Smooth muscle cell (in vitro differentiated cells): ENCODE measurements around the gene NTM. TPM values are rescaled to one million over a fixed set of nuclear protein-coding genes. Genes with fewer than 3 reads are reported as not detected.

Source experiments
- DNase-seq: peaks from one replicate; lab custom pipeline; 2025; ENCODE audit not compliant: unreplicated experiment; lab: John Stamatoyannopoulos, UW
- H2AFZ ChIP-seq: fragments of 200-600 bp; sonication (generic); 2 replicates; pipeline ENCODE4 v1.6.0; 2016; ENCODE audit warnings: antibody characterized with exemption, low read depth, mild to moderate bottlenecking
- H3F3A ChIP-seq: fragments of 200-600 bp; sonication (generic); 2 replicates; pipeline ENCODE4 v1.6.0; 2017; ENCODE audit warnings: antibody characterized with exemption, low read depth
- H3K27ac ChIP-seq: fragments of 200-600 bp; sonication (generic); 2 replicates; pipeline ENCODE4 v1.5.1; 2016; ENCODE audit warnings: low read depth, mild to moderate bottlenecking
- H3K27me3 ChIP-seq: fragments of 200-600 bp; sonication (generic); 2 replicates; pipeline ENCODE4 v1.6.1; 2016; ENCODE audit warnings: low read depth, mild to moderate bottlenecking
- H3K36me3 ChIP-seq: fragments of 200-600 bp; sonication (generic); 2 replicates; pipeline ENCODE4 v1.5.1; 2016; ENCODE audit warnings: low read depth
- H3K4me1 ChIP-seq: fragments of 200-600 bp; sonication (generic); 2 replicates; pipeline ENCODE4 v1.5.1; 2016; ENCODE audit warnings: low read depth
- H3K4me2 ChIP-seq: fragments of 200-600 bp; sonication (generic); 2 replicates; pipeline ENCODE4 v1.6.0; 2016; ENCODE audit warnings: mild to moderate bottlenecking
- H3K4me3 ChIP-seq: fragments of 200-600 bp; sonication (generic); 2 replicates; pipeline ENCODE4 v1.5.1; 2016; ENCODE audit warnings: mild to moderate bottlenecking
- H3K79me2 ChIP-seq: fragments of 200-600 bp; sonication (generic); 2 replicates; pipeline ENCODE4 v1.6.0; 2016; ENCODE audit warnings: low read depth, mild to moderate bottlenecking
- H3K9ac ChIP-seq: fragments of 200-600 bp; sonication (generic); 2 replicates; pipeline ENCODE4 v1.6.0; 2016; ENCODE audit warnings: low read depth
- H3K9me3 ChIP-seq: fragments of 200-600 bp; sonication (generic); replicated peaks from 2 replicates; pipeline ENCODE4 v1.5.1; 2016; ENCODE audit warnings: low read depth
- H4K20me1 ChIP-seq: fragments of 200-600 bp; sonication (generic); 2 replicates; pipeline ENCODE4 v1.6.0; 2016; ENCODE audit warnings: low read depth
- CTCF ChIP-seq: fragments of 200-600 bp; sonication (generic); IDR thresholded peaks from 2 replicates; pipeline ENCODE4 v1.5.1; 2017; ENCODE audit warnings: borderline replicate concordance, mild to moderate bottlenecking, antibody characterized with exemption; ENCODE audit not compliant: insufficient read depth, poor library complexity, severe bottlenecking
- whole genome bisulfite sequencing: methylation state at CpG from one replicate; pipeline ENCODE4 v1.1.7; 2016; ENCODE audit warnings: low lambda C conversion rate; 5-methylcytosine and 5-hydroxymethylcytosine counted together
- polyA plus RNA-seq: library from polyadenylated mRNA; unstranded; fragments of >200 nt; fragmentation: Nextera tagmentation; extraction: Ambion mirVana; gene quantifications from 2 replicates; pipeline ENCODE4 v1.2.1, GENCODE V29; 2016
- total RNA-seq: library from RNA; depleted of rRNA; stranded (reverse); fragments of >200 nt; gene quantifications from 2 replicates; pipeline ENCODE4 v1.2.3, GENCODE V29; 2014

Gene NTM
- total and polyA plus RNA-seq, 2 experiments from 2014 or later: 68.9 to 123 TPM

GRCh38 chr11:132205496-132205895, 835.1 kb downstream of the NTM start:
- TF ChIP-seq CTCF: no peak
- H3K9me3 ChIP-seq: no peaks in the 10 kb centered on the region
- no peaks in the 10 kb centered on the region for H3K27me3 ChIP-seq
- no peak overlapping the region for H3K4me2 ChIP-seq
- no peaks in the 10 kb centered on the region for H3K36me3 ChIP-seq
- no peaks in the 10 kb centered on the region for H3K4me1 ChIP-seq
- no peak overlapping the region for H3K4me3 ChIP-seq
- H3F3A ChIP-seq: no peaks in the 10 kb centered on the region
- 80% methylated on average over 3 of the region's 3 CpGs for WGBS
- H2AFZ ChIP-seq: no peak overlapping the region
- no peak overlapping the region for H3K9ac ChIP-seq
- no peaks in the 10 kb centered on the region for H4K20me1 ChIP-seq
- no peaks in the 10 kb centered on the region for H3K79me2 ChIP-seq
- no peak overlapping the region for H3K27ac ChIP-seq
- DNase-seq: no peak

GRCh38 chr11:132206993-132207392, 836.6 kb downstream of the NTM start:
- no peaks in the 10 kb centered on the region for H3K4me1 ChIP-seq
- H3K79me2 ChIP-seq: no peaks in the 10 kb centered on the region
- no peaks in the 10 kb centered on the region for H4K20me1 ChIP-seq
- WGBS: 86% methylated on average over 5 of the region's 5 CpGs
- no peaks in the 10 kb centered on the region for H3K27me3 ChIP-seq
- H3K9ac ChIP-seq: no peak overlapping the region
- H3K4me3 ChIP-seq: no peak overlapping the region
- H3K4me2 ChIP-seq: no peak overlapping the region
- H3F3A ChIP-seq: no peaks in the 10 kb centered on the region
- H2AFZ ChIP-seq: no peak overlapping the region
- no peak overlapping the region for H3K27ac ChIP-seq
- TF ChIP-seq CTCF: no peak
- H3K9me3 ChIP-seq: no peaks in the 10 kb centered on the region
- H3K36me3 ChIP-seq: no peaks in the 10 kb centered on the region
- no peak for DNase-seq

GRCh38 chr11:132208477-132209055, 838.2 kb downstream of the NTM start:
- Histone ChIP-seq H3K9me3 (no peaks in the 10 kb centered on the region), H3K9ac (no peak overlapping the region), H3F3A (no peaks in the 10 kb centered on the region), H3K4me3 (no peak overlapping the region), H3K4me1 (no peaks in the 10 kb centered on the region), H3K4me2 (no peak overlapping the region), H3K27ac (no peak overlapping the region), H4K20me1 (no peaks in the 10 kb centered on the region), H3K27me3 (no peaks in the 10 kb centered on the region), H2AFZ (no peak overlapping the region), H3K79me2 (no peaks in the 10 kb centered on the region), H3K36me3 (no peaks in the 10 kb centered on the region)
- WGBS: 83% methylated on average over 6 of the region's 6 CpGs
- DNase-seq: no peak
- no peak for TF ChIP-seq CTCF

- H3K79me2 ChIP-seq: no peaks in the 10 kb centered on the region
These were observed 841.1 kb downstream of the NTM start for GRCh38 chr11:132211479-132211878.

More at GRCh38 chr11:132211479-132211878, 841.1 kb downstream of the NTM start:
- Histone ChIP-seq H3F3A (no peaks in the 10 kb centered on the region), H2AFZ (no peak overlapping the region), H3K36me3 (no peaks in the 10 kb centered on the region), H3K4me3 (no peak overlapping the region), H3K27me3 (no peaks in the 10 kb centered on the region), H3K27ac (no peak overlapping the region), H3K4me1 (no peaks in the 10 kb centered on the region), H3K9me3 (no peaks in the 10 kb centered on the region), H3K4me2 (no peak overlapping the region), H3K9ac (no peak overlapping the region), H4K20me1 (peaks cover 5% of the 10 kb centered on the region)
- 89% methylated on average over 3 of the region's 3 CpGs for WGBS
- DNase-seq: no peak
- TF ChIP-seq CTCF: no peak
